HG02981 (cell line): ENCODE data around the gene ANKEF1.

ENCODE experiments used
- ATAC-seq: cut with Tn5 transposase; IDR thresholded peaks from one replicate; pipeline ENCODE4 v1.9.1; 2021; ENCODE audit warnings: mild to moderate bottlenecking, moderate library complexity; ENCODE audit not compliant: unreplicated experiment

The ANKEF1 gene

GRCh38 chr20:10078403-10078802, 43.6 kb downstream of the ANKEF1 start:
- no peak for ATAC-seq

- ATAC-seq: no peak
These were observed 45.2 kb downstream of the ANKEF1 start for GRCh38 chr20:10079964-10080363.

- ATAC-seq: no peak
These were observed 45.8 kb downstream of the ANKEF1 start for GRCh38 chr20:10080574-10080973.

GRCh38 chr20:10089871-10090587, 55.2 kb downstream of the ANKEF1 start:
- no peak for ATAC-seq

GRCh38 chr20:10090588-10091166, 55.9 kb downstream of the ANKEF1 start:
- ATAC-seq: peak; percentile 77

- no peak for ATAC-seq
These were observed 58.4 kb downstream of the ANKEF1 start for GRCh38 chr20:10093087-10093591.

- no peak for ATAC-seq
These were observed 59.9 kb downstream of the ANKEF1 start for GRCh38 chr20:10094566-10095173.

GRCh38 chr20:10096790-10097189, 62.0 kb downstream of the ANKEF1 start:
- no peak for ATAC-seq

GRCh38 chr20:10105046-10105445, 70.3 kb downstream of the ANKEF1 start:
- no peak for ATAC-seq
